HCT116 (cell line): Measurements from ENCODE around the gene RRP12.

ENCODE experiments used
- ELF1 ChIP-seq: IDR thresholded peaks from 2 replicates; pipeline ENCODE4 v1.6.1; 2012; ENCODE audit warnings: low read depth, borderline replicate concordance
- EZH2 ChIP-seq: fragments of 200-600 bp; sonication (generic); IDR thresholded peaks from 2 replicates; pipeline ENCODE4 v1.6.1; 2017; ENCODE audit warnings: antibody characterized with exemption, mixed run types
- EZH2phosphoT487 ChIP-seq: fragments of 200-600 bp; IDR thresholded peaks from 2 replicates; pipeline ENCODE4 v1.6.1; 2018; ENCODE audit warnings: antibody characterized with exemption, borderline replicate concordance
- FOSL1 ChIP-seq: IDR thresholded peaks from 2 replicates; pipeline ENCODE4 v1.6.1; 2012; ENCODE audit warnings: low read depth
- JUND ChIP-seq: IDR thresholded peaks from 2 replicates; pipeline ENCODE4 v1.6.1; 2012
- POLR2A ChIP-seq: IDR thresholded peaks from 2 replicates; pipeline ENCODE4 v1.7.0; 2011; ENCODE audit warnings: borderline replicate concordance; ENCODE audit not compliant: insufficient read depth, insufficient read length; ENCODE audit errors: extremely low read depth
- POLR2AphosphoS5 ChIP-seq: IDR thresholded peaks from 2 replicates; pipeline ENCODE4 v1.6.1; 2011; ENCODE audit warnings: mild to moderate bottlenecking, low read depth, low read length, moderate library complexity
- SP1 ChIP-seq: IDR thresholded peaks from 2 replicates; pipeline ENCODE4 v1.6.1; 2012; ENCODE audit warnings: low read depth
- ZFX ChIP-seq: fragments of 450-650 bp; IDR thresholded peaks from 2 replicates; pipeline ENCODE4 v1.6.1; 2017
- TF ChIP-seq, protein P1 (sequence below): IDR thresholded peaks from 2 replicates; pipeline ENCODE4 v1.6.1; 2012; ENCODE audit warnings: low read depth
- TF ChIP-seq, protein P2 (sequence below): IDR thresholded peaks from 2 replicates; pipeline ENCODE4 v1.6.1; 2012

DNA sequence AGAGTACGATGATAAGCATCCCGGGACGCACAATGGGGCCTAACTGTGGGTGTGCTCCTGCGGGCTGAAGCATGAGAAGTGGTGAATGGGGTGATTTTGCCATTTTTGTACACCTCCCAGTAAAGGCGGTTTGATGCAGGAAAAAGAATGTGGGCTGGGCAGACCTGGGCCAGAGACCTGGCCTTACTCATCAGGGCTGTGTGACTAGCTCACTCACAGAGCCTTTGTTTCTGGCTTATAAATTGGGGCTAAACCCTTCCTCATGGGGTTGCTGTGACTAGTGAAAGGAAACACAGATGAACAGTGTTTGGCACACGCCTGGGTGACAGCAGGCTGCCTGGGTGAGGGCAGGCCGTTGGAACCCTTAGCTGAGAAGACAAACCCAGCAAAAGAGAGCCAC, 18.0 kb downstream of the RRP12 start:
- TF ChIP-seq EZH2 (no peak), POLR2AphosphoS5 (no peak), EZH2phosphoT487 (no peak), JUND (no peak), SP1 (no peak), POLR2A (no peak), ZFX (no peak), ELF1 (no peak), FOSL1 (no peak)
- TF ChIP-seq, protein P1, sequence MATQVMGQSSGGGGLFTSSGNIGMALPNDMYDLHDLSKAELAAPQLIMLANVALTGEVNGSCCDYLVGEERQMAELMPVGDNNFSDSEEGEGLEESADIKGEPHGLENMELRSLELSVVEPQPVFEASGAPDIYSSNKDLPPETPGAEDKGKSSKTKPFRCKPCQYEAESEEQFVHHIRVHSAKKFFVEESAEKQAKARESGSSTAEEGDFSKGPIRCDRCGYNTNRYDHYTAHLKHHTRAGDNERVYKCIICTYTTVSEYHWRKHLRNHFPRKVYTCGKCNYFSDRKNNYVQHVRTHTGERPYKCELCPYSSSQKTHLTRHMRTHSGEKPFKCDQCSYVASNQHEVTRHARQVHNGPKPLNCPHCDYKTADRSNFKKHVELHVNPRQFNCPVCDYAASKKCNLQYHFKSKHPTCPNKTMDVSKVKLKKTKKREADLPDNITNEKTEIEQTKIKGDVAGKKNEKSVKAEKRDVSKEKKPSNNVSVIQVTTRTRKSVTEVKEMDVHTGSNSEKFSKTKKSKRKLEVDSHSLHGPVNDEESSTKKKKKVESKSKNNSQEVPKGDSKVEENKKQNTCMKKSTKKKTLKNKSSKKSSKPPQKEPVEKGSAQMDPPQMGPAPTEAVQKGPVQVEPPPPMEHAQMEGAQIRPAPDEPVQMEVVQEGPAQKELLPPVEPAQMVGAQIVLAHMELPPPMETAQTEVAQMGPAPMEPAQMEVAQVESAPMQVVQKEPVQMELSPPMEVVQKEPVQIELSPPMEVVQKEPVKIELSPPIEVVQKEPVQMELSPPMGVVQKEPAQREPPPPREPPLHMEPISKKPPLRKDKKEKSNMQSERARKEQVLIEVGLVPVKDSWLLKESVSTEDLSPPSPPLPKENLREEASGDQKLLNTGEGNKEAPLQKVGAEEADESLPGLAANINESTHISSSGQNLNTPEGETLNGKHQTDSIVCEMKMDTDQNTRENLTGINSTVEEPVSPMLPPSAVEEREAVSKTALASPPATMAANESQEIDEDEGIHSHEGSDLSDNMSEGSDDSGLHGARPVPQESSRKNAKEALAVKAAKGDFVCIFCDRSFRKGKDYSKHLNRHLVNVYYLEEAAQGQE: no peak
- TF ChIP-seq, protein P2, sequence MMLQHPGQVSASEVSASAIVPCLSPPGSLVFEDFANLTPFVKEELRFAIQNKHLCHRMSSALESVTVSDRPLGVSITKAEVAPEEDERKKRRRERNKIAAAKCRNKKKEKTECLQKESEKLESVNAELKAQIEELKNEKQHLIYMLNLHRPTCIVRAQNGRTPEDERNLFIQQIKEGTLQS: no peak
